Dedifferentiated amniotic fluid mesenchymal stem cell (primary cell): ENCODE data around the gene ABLIM2.
A peak's percentile ranks its signal among the peaks of the same experiment; 100 is the strongest.

ENCODE experiments used
- DNase-seq: peaks from one replicate; pipeline ENCODE4 v3.0.0-alpha.2; 2016; ENCODE audit errors: extremely low spot score

ABLIM2 gene

GRCh38 chr4:7984286-7984925 is 174.2 kb downstream of the ABLIM2 start:
- DNase-seq, result no peak

- DNase-seq, result no peak
Observed at GRCh38 chr4:7983296-7983695, 175.3 kb downstream of the ABLIM2 start.

GRCh38 chr4:7981738-7982394 is 176.7 kb downstream of the ABLIM2 start:
- no peak for DNase-seq

- no peak for DNase-seq
Observed at GRCh38 chr4:7980036-7980435, 178.6 kb downstream of the ABLIM2 start.

GRCh38 chr4:7979652-7979968 is 179.0 kb downstream of the ABLIM2 start:
- DNase-seq, result no peak

- no peak for DNase-seq
Observed at GRCh38 chr4:7978907-7979651, 179.5 kb downstream of the ABLIM2 start.

- DNase-seq, result no peak
Observed at GRCh38 chr4:7978489-7978888, 180.1 kb downstream of the ABLIM2 start.

- DNase-seq, result no peak
Observed at GRCh38 chr4:7976634-7977033, 182.0 kb downstream of the ABLIM2 start.

GRCh38 chr4:7976025-7976424 is 182.6 kb downstream of the ABLIM2 start:
- DNase-seq, result no peak

GRCh38 chr4:7974425-7974824 is 184.2 kb downstream of the ABLIM2 start:
- DNase-seq, result no peak

- DNase-seq, result peak; percentile 33
Observed at GRCh38 chr4:7973545-7973981, 185.1 kb downstream of the ABLIM2 start.

- no peak for DNase-seq
Observed at GRCh38 chr4:7971881-7972500, 186.6 kb downstream of the ABLIM2 start.

GRCh38 chr4:7971159-7971631 is 187.4 kb downstream of the ABLIM2 start:
- no peak for DNase-seq

GRCh38 chr4:7970361-7970946 is 188.2 kb downstream of the ABLIM2 start:
- no peak for DNase-seq

GRCh38 chr4:7968262-7968896 is 190.2 kb downstream of the ABLIM2 start:
- DNase-seq, result no peak

- DNase-seq, result no peak
Observed at GRCh38 chr4:7967501-7968261, 190.9 kb downstream of the ABLIM2 start.

- DNase-seq, result no peak
Observed at GRCh38 chr4:7967063-7967440, 191.6 kb downstream of the ABLIM2 start.

- no peak for DNase-seq
Observed at GRCh38 chr4:7966281-7967062, 192.1 kb downstream of the ABLIM2 start.

- no peak for DNase-seq
Observed at GRCh38 chr4:7964890-7965662, 193.5 kb downstream of the ABLIM2 start.
